Parathyroid adenoma (tissue), 2 donors: ENCODE measurements around the gene EPHB2.

Source experiments
- H2AFZ ChIP-seq: fragments of 300-600 bp; sonication (generic); one replicate; pipeline ENCODE4 v1.7.0; 2017; ENCODE audit warnings: antibody characterized with exemption, mild to moderate bottlenecking
- H3K27ac ChIP-seq: fragments of 300-600 bp; sonication (generic); one replicate; pipeline ENCODE4 v1.7.0; 2017
- H3K27me3 ChIP-seq: fragments of 300-600 bp; sonication (generic); one replicate; pipeline ENCODE4 v1.7.0; 2017; ENCODE audit warnings: low read length; ENCODE audit not compliant: control insufficient read depth, insufficient read depth
- H3K36me3 ChIP-seq: fragments of 300-600 bp; sonication (generic); one replicate; pipeline ENCODE4 v1.7.0; 2017; ENCODE audit warnings: low read length; ENCODE audit not compliant: control insufficient read depth, insufficient read depth
- H3K4me1 ChIP-seq: fragments of 300-600 bp; sonication (generic); one replicate; pipeline ENCODE4 v1.7.0; 2017; ENCODE audit warnings: control low read depth
- H3K4me2 ChIP-seq: fragments of 300-600 bp; sonication (generic); one replicate; pipeline ENCODE4 v1.7.0; 2017; ENCODE audit warnings: low read length
- H3K4me3 ChIP-seq: fragments of 300-600 bp; sonication (generic); one replicate; pipeline ENCODE4 v1.7.0; 2017; ENCODE audit warnings: low read depth, low read length
- H3K79me2 ChIP-seq: fragments of 300-600 bp; sonication (generic); one replicate; pipeline ENCODE4 v1.7.0; 2017; ENCODE audit warnings: control low read depth
- H3K9ac ChIP-seq: fragments of 300-600 bp; sonication (generic); one replicate; pipeline ENCODE4 v1.7.0; 2017; ENCODE audit warnings: mild to moderate bottlenecking
- H3K9me3 ChIP-seq: fragments of 300-600 bp; sonication (generic); one replicate; pipeline ENCODE4 v1.7.0; 2017; ENCODE audit warnings: low read length; ENCODE audit not compliant: control insufficient read depth
- CTCF ChIP-seq: fragments of 300-600 bp; sonication (generic); IDR thresholded peaks from one replicate; pipeline ENCODE4 v1.7.0; 2017; ENCODE audit warnings: antibody characterized with exemption, mild to moderate bottlenecking
- donor health status: primary hyperparathyroidism.

The EPHB2 gene

GRCh38 chr1:22752339-22752738 lies 41.7 kb downstream of the EPHB2 start:
- Histone ChIP-seq H3K4me2 (no peak overlapping the region), H3K27ac (peak overlapping the region; percentile 67), H3K79me2 (no peaks in the 10 kb centered on the region), H3K9ac (no peak overlapping the region), H3K9me3 (no peaks in the 10 kb centered on the region), H3K27me3 (no peaks in the 10 kb centered on the region), H3K4me1 (peaks cover 5% of the 10 kb centered on the region), H3K36me3 (no peaks in the 10 kb centered on the region), H3K4me3 (no peak overlapping the region), H2AFZ (no peak overlapping the region)
- TF ChIP-seq CTCF = no peak

GRCh38 chr1:22753481-22753971 lies 42.9 kb downstream of the EPHB2 start:
- no peak overlapping the region for H3K4me3 ChIP-seq

GRCh38 chr1:22754106-22754768 lies 43.6 kb downstream of the EPHB2 start:
- no peak overlapping the region for H3K4me2 ChIP-seq
- H3K9ac ChIP-seq = no peak overlapping the region
- H3K4me3 ChIP-seq = no peak overlapping the region
- H3K9me3 ChIP-seq = no peaks in the 10 kb centered on the region
- H3K27me3 ChIP-seq = no peaks in the 10 kb centered on the region
- H3K36me3 ChIP-seq = no peaks in the 10 kb centered on the region
- H3K27ac ChIP-seq = no peak overlapping the region
- H3K4me1 ChIP-seq = peaks cover 5% of the 10 kb centered on the region
- no peaks in the 10 kb centered on the region for H3K79me2 ChIP-seq
- no peak for TF ChIP-seq CTCF
- H2AFZ ChIP-seq = no peak overlapping the region

More at GRCh38 chr1:22753481-22753971, 42.9 kb downstream of the EPHB2 start:
- Histone ChIP-seq H3K9ac (no peak overlapping the region), H3K4me1 (peaks cover 5% of the 10 kb centered on the region), H3K27ac (no peak overlapping the region), H3K36me3 (no peaks in the 10 kb centered on the region), H3K9me3 (no peaks in the 10 kb centered on the region), H3K27me3 (no peaks in the 10 kb centered on the region), H3K4me2 (no peak overlapping the region), H3K79me2 (no peaks in the 10 kb centered on the region), H2AFZ (no peak overlapping the region)
- no peak for TF ChIP-seq CTCF

- Histone ChIP-seq H3K27me3 (no peaks in the 10 kb centered on the region), H3K36me3 (no peaks in the 10 kb centered on the region), H2AFZ (no peak overlapping the region), H3K9me3 (no peaks in the 10 kb centered on the region), H3K9ac (no peak overlapping the region), H3K4me3 (no peak overlapping the region), H3K4me2 (no peak overlapping the region), H3K27ac (no peak overlapping the region), H3K79me2 (no peaks in the 10 kb centered on the region), H3K4me1 (peaks cover 5% of the 10 kb centered on the region)
- TF ChIP-seq CTCF = no peak
These were observed 44.2 kb downstream of the EPHB2 start for GRCh38 chr1:22754824-22755223.

- Histone ChIP-seq H2AFZ (no peak overlapping the region), H3K9ac (no peak overlapping the region), H3K27me3 (no peaks in the 10 kb centered on the region), H3K27ac (no peak overlapping the region), H3K4me1 (peaks cover 5% of the 10 kb centered on the region), H3K9me3 (no peaks in the 10 kb centered on the region), H3K4me2 (no peak overlapping the region), H3K36me3 (no peaks in the 10 kb centered on the region), H3K4me3 (no peak overlapping the region), H3K79me2 (no peaks in the 10 kb centered on the region)
- no peak for TF ChIP-seq CTCF
These were observed 45.0 kb downstream of the EPHB2 start for GRCh38 chr1:22755641-22756040.
